ENCODE results near the gene DYRK2. TPM values are rescaled to one million over a fixed set of nuclear protein-coding genes. Genes with fewer than 3 reads are reported as not detected.
"Not testable (repeated sequence)": the region's sequence is repeated elsewhere in the genome, so short reads cannot be mapped to it uniquely, and the experiment has no call there.

The DYRK2 gene
- total RNA-seq, 1 experiment from 2014 or later: 29.0 TPM

- no peak for DNase-seq (ENCODE audit: low read depth)
These were observed 21.5 kb downstream of the DYRK2 start for GRCh38 chr12:67669934-67670631.

GRCh38 chr12:67671419-67671818 is 22.9 kb downstream of the DYRK2 start:
- no peak for DNase-seq (ENCODE audit: low read depth)

GRCh38 chr12:67671892-67672291 is 23.3 kb downstream of the DYRK2 start:
- DNase-seq (ENCODE audit: low read depth): no peak

GRCh38 chr12:67672507-67672906 is 24.0 kb downstream of the DYRK2 start:
- not testable (repeated sequence) for DNase-seq (ENCODE audit: low read depth)

GRCh38 chr12:67673509-67673908 is 25.0 kb downstream of the DYRK2 start:
- not testable (repeated sequence) for DNase-seq (ENCODE audit: low read depth)

- no peak for DNase-seq (ENCODE audit: low read depth)
These were observed 25.9 kb downstream of the DYRK2 start for GRCh38 chr12:67674417-67674816.

GRCh38 chr12:67676624-67677023 is 28.1 kb downstream of the DYRK2 start:
- no peak for DNase-seq (ENCODE audit: low read depth)

- DNase-seq (ENCODE audit: low read depth): peak; percentile 34
These were observed 28.6 kb downstream of the DYRK2 start for GRCh38 chr12:67677166-67677565.

GRCh38 chr12:67681105-67681778 is 32.7 kb downstream of the DYRK2 start:
- peak; percentile 83 for DNase-seq (ENCODE audit: low read depth)

- no peak for DNase-seq (ENCODE audit: low read depth)
These were observed 33.5 kb downstream of the DYRK2 start for GRCh38 chr12:67681941-67682620.

GRCh38 chr12:67689385-67689784 is 40.8 kb downstream of the DYRK2 start:
- no peak for DNase-seq (ENCODE audit: low read depth)

GRCh38 chr12:67690656-67691055 is 42.1 kb downstream of the DYRK2 start:
- no peak for DNase-seq (ENCODE audit: low read depth)

GRCh38 chr12:67691220-67691619 is 42.7 kb downstream of the DYRK2 start:
- DNase-seq (ENCODE audit: low read depth): no peak

- DNase-seq (ENCODE audit: low read depth): no peak
These were observed 43.6 kb downstream of the DYRK2 start for GRCh38 chr12:67692135-67692534.

GRCh38 chr12:67692966-67693365 is 44.4 kb downstream of the DYRK2 start:
- no peak for DNase-seq (ENCODE audit: low read depth)

- no peak for DNase-seq (ENCODE audit: low read depth)
These were observed 45.3 kb downstream of the DYRK2 start for GRCh38 chr12:67693894-67694293.

- DNase-seq (ENCODE audit: low read depth): no peak
These were observed 45.9 kb downstream of the DYRK2 start for GRCh38 chr12:67694306-67694900.

- no peak for DNase-seq (ENCODE audit: low read depth)
These were observed 47.4 kb downstream of the DYRK2 start for GRCh38 chr12:67695974-67696373.

GRCh38 chr12:67697443-67697842 is 48.9 kb downstream of the DYRK2 start:
- DNase-seq (ENCODE audit: low read depth): no peak

- DNase-seq (ENCODE audit: low read depth): no peak
These were observed 49.4 kb downstream of the DYRK2 start for GRCh38 chr12:67697967-67698366.

GRCh38 chr12:67698672-67699581 is 50.4 kb downstream of the DYRK2 start:
- DNase-seq (ENCODE audit: low read depth): peak; percentile 73
